ENCODE data around the gene RILPL1. TPM values are rescaled to one million over a fixed set of nuclear protein-coding genes. Genes with fewer than 3 reads are reported as not detected.

Gene RILPL1
- total and polyA plus RNA-seq, 2 of the 4 experiments (the other 2 are of a cell fraction) = 11.1 to 19.8 TPM

- no peak overlapping the region; the same call in 1 of the 2 replicates for H4K91ac ChIP-seq (ENCODE audit: insufficient read depth, low read depth, low read length)
- H4K5ac ChIP-seq (ENCODE audit: low read depth, low read length) = no peak overlapping the region
- H4K8ac ChIP-seq (ENCODE audit: low read depth in 2 of 2, low read length in 2 of 2) = no peak overlapping the region; a peak in 1 of 4 replicates
- peaks cover 3% of the 10 kb centered on the region for H4K20me1 ChIP-seq (ENCODE audit: insufficient read depth, low read length)
- intact Hi-C loops (cut with micrococcal nuclease) (no loop called here), in situ Hi-C loops (cut with MboI; ENCODE audit: low sequenced_read_pairs) (no loop called here), dilution Hi-C loops (cut with HindIII; ENCODE audit: low sequenced_read_pairs, unreplicated experiment) (no loop called here)
- DNase-seq (no peak), ATAC-seq (ENCODE audit: low read depth) (no peak; the same call in 1 of the 2 replicates)
- no peaks in the 10 kb centered on the region for H3K27me3 ChIP-seq (ENCODE audit: control insufficient read depth, insufficient read depth, low read length)
- peak overlapping the region; percentile 73; the same call in 1 of the 2 replicates for H2AK5ac ChIP-seq (ENCODE audit: low read depth, low read length)
- H3K4me3 ChIP-seq (ENCODE audit: insufficient read depth, low read depth, low read length) = no peak overlapping the region
- peak overlapping the region; percentile 61; the same call in 1 of the 2 replicates for H3K4ac ChIP-seq (ENCODE audit: low read depth, low read length)
- H3K9me1 ChIP-seq (ENCODE audit: insufficient read depth, low read length) = peaks cover 21% of the 10 kb centered on the region
- H2BK5ac ChIP-seq (ENCODE audit: low read depth, low read length, poor library complexity, severe bottlenecking) = peak overlapping the region; percentile 89
- no peak overlapping the region for H2BK20ac ChIP-seq (ENCODE audit: low read depth, low read length)
- H2AK9ac ChIP-seq (replicated peaks; ENCODE audit: low read depth, low read length, poor library complexity) = peak overlapping the region; percentile 42
- H3K9me3 ChIP-seq (ENCODE audit: control insufficient read depth, insufficient read depth, low read length) = no peaks in the 10 kb centered on the region
- H3K27ac ChIP-seq (ENCODE audit: insufficient read depth, low read length) = no peak overlapping the region
- no peak overlapping the region for H3K4me2 ChIP-seq (ENCODE audit: low read depth, low read length)
- H3K36me3 ChIP-seq (ENCODE audit: control insufficient read depth, insufficient read depth, low read length) = peaks cover 42% of the 10 kb centered on the region
- H3K56ac ChIP-seq (ENCODE audit: extremely low read depth, insufficient read depth, low read length) = no peak overlapping the region
- H2AFZ ChIP-seq (replicated peaks; ENCODE audit: low read length, poor library complexity) = peak overlapping the region; percentile 32
- peak overlapping the region; percentile 30 for H2BK120ac ChIP-seq (ENCODE audit: low read depth, low read length)
- CTCF ChIA-PET = no interaction called here
- H2BK15ac ChIP-seq (ENCODE audit: low read depth, low read length) = no peak overlapping the region
- H3K79me1 ChIP-seq (ENCODE audit: low read depth in 1 of 2, low read length in 2 of 2) = peaks cover 3 to 25% of the 10 kb centered on the region in 2 experiments
- 88% methylated on average over 13 of the region's 26 CpGs; no CpG with 5 or more reads in 1 of the 2 experiments for WGBS, 2 experiments (ENCODE audit: extremely low coverage in 2 of 2, insufficient read length in 1 of 2)
- no peaks in the 10 kb centered on the region for H3K4me1 ChIP-seq (ENCODE audit: control insufficient read depth, insufficient read depth, low read length)
- 0 out of 2 replicates have a peak overlapping the region, but pooled peaks have one; percentile 53 for H3K14ac ChIP-seq (replicated peaks; ENCODE audit: low read depth, low read length)
- POLR2A ChIA-PET (ENCODE audit: unreplicated experiment) = no interaction called here
- no peak overlapping the region for H3K18ac ChIP-seq (ENCODE audit: low read depth, low read length)
- no peak overlapping the region for H3K23ac ChIP-seq (ENCODE audit: low read depth, low read length)
- no TSS peak for BruUV-seq (replicated peaks)
- H3K9ac ChIP-seq (ENCODE audit: low read depth, low read length) = no peak overlapping the region
- TF ChIP-seq MXI1 (IDR thresholded peaks at IDR 0.05; ENCODE audit: borderline replicate concordance, low read depth, low read length) (no peak), RAD21 (IDR thresholded peaks at IDR 0.05; ENCODE audit: low read length) (no peak), CEBPB (IDR thresholded peaks at IDR 0.05; ENCODE audit: low read depth, low read length) (no peak), CHD1 (IDR thresholded peaks at IDR 0.05; ENCODE audit: low read depth, low read length) (no peak), BHLHE40 (IDR thresholded peaks at IDR 0.05; ENCODE audit: low read depth, low read length) (no peak), RCOR1 (IDR thresholded peaks at IDR 0.05; ENCODE audit: insufficient replicate concordance, low read length) (no peak), FOS (IDR thresholded peaks at IDR 0.05; ENCODE audit: low read depth, low read length) (no peak), RFX5 (IDR thresholded peaks at IDR 0.05; ENCODE audit: low read depth, low read length) (no peak), USF2 (IDR thresholded peaks at IDR 0.05; ENCODE audit: low read depth, low read length) (no peak), CTCF (conservative IDR thresholded peaks at IDR 0.05; ENCODE audit: low read depth, low read length) (no peak), POLR2A (IDR thresholded peaks at IDR 0.05; ENCODE audit: low read depth, low read length) (no peak), SMC3 (IDR thresholded peaks at IDR 0.05; ENCODE audit: low read depth, low read length) (no peak), MAFK (IDR thresholded peaks at IDR 0.05; ENCODE audit: low read depth, low read length) (no peak), NFE2L2 (IDR thresholded peaks at IDR 0.05; ENCODE audit: low read depth, low read length) (no peak), MAZ (IDR thresholded peaks at IDR 0.05; ENCODE audit: borderline replicate concordance, low read depth, low read length) (no peak)
Observed at GRCh38 chr12:123512838-123513665, 20.5 kb downstream of the RILPL1 start.
